ENCODE data around the gene MYRIP. TPM values are rescaled to one million over a fixed set of nuclear protein-coding genes. Genes with fewer than 3 reads are reported as not detected.

The MYRIP gene
- total RNA-seq, 1 experiment from 2014 or later: 19.0 TPM

DNA sequence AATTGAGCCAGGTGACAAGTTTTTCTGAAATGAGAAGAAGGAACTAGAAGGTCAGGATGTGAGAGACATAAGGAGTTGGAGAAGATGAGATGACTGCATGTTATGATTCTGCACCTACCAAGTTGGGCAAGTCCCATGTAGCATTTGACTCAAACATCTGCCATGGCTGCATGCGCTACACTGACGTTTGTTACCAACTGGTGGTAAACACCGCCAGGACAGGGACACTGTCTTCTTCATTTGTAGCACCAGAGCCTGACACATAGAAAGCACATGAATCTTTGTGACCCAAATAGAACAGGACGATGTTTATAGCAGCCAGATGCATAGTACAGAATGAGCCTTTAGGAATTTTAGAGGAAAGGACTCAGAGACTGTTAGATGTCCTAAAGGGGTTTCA is 236.7 kb downstream of the MYRIP start:
- Histone ChIP-seq H3K27me3 (ENCODE audit: low read length) (no peaks in the 10 kb centered on the region), H3K79me2 (ENCODE audit: low read length) (peaks cover 3% of the 10 kb centered on the region), H3K4me2 (ENCODE audit: low read depth, low read length, poor library complexity, severe bottlenecking) (no peak overlapping the region), H3K4me3 (ENCODE audit: low read length) (no peak overlapping the region), H3K4me1 (ENCODE audit: low read length) (peaks cover 13% of the 10 kb centered on the region), H4K20me1 (ENCODE audit: insufficient read depth, low read depth, low read length) (no peaks in the 10 kb centered on the region), H3K27ac (ENCODE audit: low read length) (no peak overlapping the region), H3K9me2 (replicated peaks; ENCODE audit: insufficient read depth, low read length) (no peaks in the 10 kb centered on the region), H3K9ac (ENCODE audit: low read length) (no peak overlapping the region), H3K36me3 (ENCODE audit: insufficient read depth, low read length) (peaks cover 39% of the 10 kb centered on the region), H3K9me3 (ENCODE audit: low read length) (no peaks in the 10 kb centered on the region; the same call in 1 of the 2 replicates), H2AFZ (ENCODE audit: low read length) (no peak overlapping the region)
- DNase-seq: no peak

DNA sequence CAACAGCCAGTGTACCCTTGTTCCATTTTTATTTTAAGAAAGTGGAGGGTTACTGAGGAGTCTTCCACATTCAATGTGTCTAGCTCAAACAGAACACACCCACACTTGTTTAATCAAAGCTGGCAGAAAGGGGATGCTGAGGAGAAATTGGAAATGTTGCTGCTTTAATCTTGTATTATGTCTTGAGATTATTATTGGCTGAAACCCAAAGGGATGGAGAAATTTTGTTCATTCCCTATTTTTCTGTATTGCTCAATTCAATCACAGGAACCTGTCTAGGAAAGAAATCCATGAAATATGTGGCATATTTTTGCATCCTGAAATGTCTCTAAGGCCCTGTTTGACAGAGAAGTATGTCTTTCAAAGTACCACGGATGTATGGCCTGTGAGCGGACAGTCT is 238.0 kb downstream of the MYRIP start:
- H3K27me3 ChIP-seq (ENCODE audit: low read length): no peaks in the 10 kb centered on the region
- H4K20me1 ChIP-seq (ENCODE audit: insufficient read depth, low read depth, low read length): no peaks in the 10 kb centered on the region
- no peak for DNase-seq
- H3K27ac ChIP-seq (ENCODE audit: low read length): no peak overlapping the region
- no peak overlapping the region for H3K9ac ChIP-seq (ENCODE audit: low read length)
- no peak overlapping the region for H2AFZ ChIP-seq (ENCODE audit: low read length)
- H3K36me3 ChIP-seq (ENCODE audit: insufficient read depth, low read length): peaks cover 39% of the 10 kb centered on the region
- H3K79me2 ChIP-seq (ENCODE audit: low read length): peaks cover 7% of the 10 kb centered on the region
- H3K4me2 ChIP-seq (ENCODE audit: low read depth, low read length, poor library complexity, severe bottlenecking): no peak overlapping the region
- H3K9me3 ChIP-seq (ENCODE audit: low read length): no peaks in the 10 kb centered on the region; the same call in 1 of the 2 replicates
- peaks cover 10% of the 10 kb centered on the region for H3K4me1 ChIP-seq (ENCODE audit: low read length)
- no peak overlapping the region for H3K4me3 ChIP-seq (ENCODE audit: low read length)
- H3K9me2 ChIP-seq (replicated peaks; ENCODE audit: insufficient read depth, low read length): no peaks in the 10 kb centered on the region

DNA sequence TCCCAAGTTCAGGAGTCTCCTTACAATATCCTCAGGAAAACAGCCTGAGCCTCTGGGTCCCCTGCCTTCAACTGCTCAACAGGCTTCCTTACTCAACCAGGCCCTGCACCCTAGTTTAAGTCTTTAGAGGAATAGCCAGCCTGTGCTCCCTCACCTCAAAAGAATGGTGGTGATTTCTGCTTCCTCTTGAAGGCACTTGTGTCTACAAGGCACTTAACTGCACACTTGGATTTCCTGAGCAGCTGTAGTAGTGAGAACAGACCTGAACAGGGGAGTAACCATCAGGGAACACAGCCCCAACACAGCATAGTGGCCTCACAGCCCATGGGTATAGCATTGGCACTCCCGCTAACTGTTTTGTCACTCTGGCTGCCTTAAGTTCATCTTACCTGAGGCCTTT is 244.3 kb downstream of the MYRIP start:
- no peak for DNase-seq
- Histone ChIP-seq H3K79me2 (ENCODE audit: low read length) (peaks cover 28% of the 10 kb centered on the region), H2AFZ (ENCODE audit: low read length) (no peak overlapping the region), H3K9me2 (replicated peaks; ENCODE audit: insufficient read depth, low read length) (no peaks in the 10 kb centered on the region), H3K9me3 (ENCODE audit: low read length) (no peaks in the 10 kb centered on the region; the same call in 1 of the 2 replicates), H3K4me2 (ENCODE audit: low read depth, low read length, poor library complexity, severe bottlenecking) (no peak overlapping the region), H3K36me3 (ENCODE audit: insufficient read depth, low read length) (peaks cover 11% of the 10 kb centered on the region; the same call in 1 of the 2 replicates), H3K27me3 (ENCODE audit: low read length) (no peaks in the 10 kb centered on the region), H3K27ac (ENCODE audit: low read length) (no peak overlapping the region), H3K9ac (ENCODE audit: low read length) (no peak overlapping the region), H3K4me1 (ENCODE audit: low read length) (no peaks in the 10 kb centered on the region), H3K4me3 (ENCODE audit: low read length) (no peak overlapping the region), H4K20me1 (ENCODE audit: insufficient read depth, low read depth, low read length) (no peaks in the 10 kb centered on the region)

DNA sequence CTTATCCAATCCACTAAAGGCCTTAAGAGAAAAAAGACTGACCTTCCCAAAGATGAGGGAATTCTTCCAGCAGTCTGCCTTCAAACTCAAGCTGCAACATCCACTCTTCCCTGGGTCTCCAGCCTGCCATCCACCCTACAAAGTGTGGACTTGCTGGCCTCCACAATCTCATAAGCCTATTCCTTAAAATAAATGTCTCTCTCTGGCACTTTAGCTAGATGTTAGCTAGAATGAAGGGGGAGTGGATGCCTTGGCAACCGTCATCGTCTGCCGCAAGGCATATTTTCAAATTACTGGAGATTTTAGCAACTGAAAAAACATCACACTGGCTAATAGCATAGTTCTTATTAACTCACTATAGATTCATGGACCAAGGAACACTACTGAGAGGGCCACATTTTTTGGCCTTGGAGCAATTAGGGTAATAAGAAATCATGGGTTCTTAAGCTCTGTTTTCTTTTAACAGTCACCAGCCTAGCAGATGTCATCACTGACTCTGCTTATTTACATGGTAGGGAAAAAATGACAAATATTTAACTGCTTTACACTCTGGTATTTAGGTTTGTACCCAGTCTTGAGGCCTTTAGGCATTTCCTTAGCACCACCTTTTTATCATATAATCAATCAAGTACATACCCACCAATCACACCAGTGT is 245.3 kb downstream of the MYRIP start:
- no peak overlapping the region for H3K4me2 ChIP-seq (ENCODE audit: low read depth, low read length, poor library complexity, severe bottlenecking)
- H3K9ac ChIP-seq (ENCODE audit: low read length): no peak overlapping the region
- H2AFZ ChIP-seq (ENCODE audit: low read length): no peak overlapping the region
- H3K4me3 ChIP-seq (ENCODE audit: low read length): no peak overlapping the region
- H3K4me1 ChIP-seq (ENCODE audit: low read length): no peaks in the 10 kb centered on the region
- H3K79me2 ChIP-seq (ENCODE audit: low read length): peaks cover 31% of the 10 kb centered on the region
- no peak for DNase-seq
- no peaks in the 10 kb centered on the region for H3K9me2 ChIP-seq (replicated peaks; ENCODE audit: insufficient read depth, low read length)
- H3K9me3 ChIP-seq (ENCODE audit: low read length): no peaks in the 10 kb centered on the region; the same call in 1 of the 2 replicates
- no peak overlapping the region for H3K27ac ChIP-seq (ENCODE audit: low read length)
- no peaks in the 10 kb centered on the region for H4K20me1 ChIP-seq (ENCODE audit: insufficient read depth, low read depth, low read length)
- H3K27me3 ChIP-seq (ENCODE audit: low read length): no peaks in the 10 kb centered on the region
- peaks cover 2% of the 10 kb centered on the region; the same call in 1 of the 2 replicates for H3K36me3 ChIP-seq (ENCODE audit: insufficient read depth, low read length)

DNA sequence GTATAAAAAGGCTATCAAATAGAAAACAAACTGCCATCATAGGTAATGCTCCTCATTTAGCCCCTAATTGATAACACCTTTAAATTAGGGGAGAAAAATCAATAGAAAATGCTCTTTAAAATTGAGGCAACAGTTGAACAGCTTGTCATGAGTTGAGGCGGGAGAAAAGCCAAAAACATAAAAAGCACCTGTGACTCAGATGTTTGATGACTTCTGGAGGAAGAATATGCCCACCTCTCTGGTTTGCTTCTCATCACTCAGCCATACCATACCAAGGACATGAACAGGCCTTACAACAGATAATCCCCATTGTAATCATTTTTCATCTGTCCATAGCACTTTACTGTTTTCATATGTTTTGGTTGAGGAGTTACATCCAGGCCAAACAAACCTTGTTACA is 246.0 kb downstream of the MYRIP start:
- no peak overlapping the region for H3K4me2 ChIP-seq (ENCODE audit: low read depth, low read length, poor library complexity, severe bottlenecking)
- no peaks in the 10 kb centered on the region for H3K4me1 ChIP-seq (ENCODE audit: low read length)
- no peaks in the 10 kb centered on the region for H4K20me1 ChIP-seq (ENCODE audit: insufficient read depth, low read depth, low read length)
- H3K27ac ChIP-seq (ENCODE audit: low read length): no peak overlapping the region
- no peak overlapping the region for H3K9ac ChIP-seq (ENCODE audit: low read length)
- H3K4me3 ChIP-seq (ENCODE audit: low read length): no peak overlapping the region
- no peak for DNase-seq
- H3K9me2 ChIP-seq (replicated peaks; ENCODE audit: insufficient read depth, low read length): no peaks in the 10 kb centered on the region
- no peak overlapping the region for H2AFZ ChIP-seq (ENCODE audit: low read length)
- no peaks in the 10 kb centered on the region for H3K27me3 ChIP-seq (ENCODE audit: low read length)
- H3K36me3 ChIP-seq (ENCODE audit: insufficient read depth, low read length): no peaks in the 10 kb centered on the region
- no peaks in the 10 kb centered on the region; the same call in 1 of the 2 replicates for H3K9me3 ChIP-seq (ENCODE audit: low read length)
- H3K79me2 ChIP-seq (ENCODE audit: low read length): peaks cover 38% of the 10 kb centered on the region

DNA sequence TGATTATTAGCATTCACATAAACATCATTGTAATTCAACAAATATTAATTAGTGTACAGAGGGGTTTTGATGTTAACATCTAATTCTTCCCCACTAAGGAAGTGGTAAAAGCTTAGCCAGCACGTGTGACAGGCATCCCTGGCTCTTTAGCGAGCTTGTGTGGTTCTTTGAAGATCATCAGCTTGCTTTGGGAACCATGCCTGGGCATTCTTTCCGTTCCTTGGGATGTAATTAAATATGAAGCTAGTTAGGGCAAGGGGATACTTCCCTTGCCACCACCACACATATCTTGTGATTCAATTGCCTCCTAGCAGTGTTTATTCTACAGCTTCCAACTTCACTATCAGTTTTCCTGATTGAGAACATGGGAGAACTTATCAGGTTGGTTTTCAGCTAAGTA is 246.5 kb downstream of the MYRIP start:
- Histone ChIP-seq H3K4me1 (ENCODE audit: low read length) (no peaks in the 10 kb centered on the region), H3K27me3 (ENCODE audit: low read length) (no peaks in the 10 kb centered on the region), H3K9ac (ENCODE audit: low read length) (no peak overlapping the region), H3K9me2 (replicated peaks; ENCODE audit: insufficient read depth, low read length) (no peaks in the 10 kb centered on the region), H2AFZ (ENCODE audit: low read length) (no peak overlapping the region), H3K79me2 (ENCODE audit: low read length) (peaks cover 43% of the 10 kb centered on the region), H3K4me3 (ENCODE audit: low read length) (no peak overlapping the region), H3K36me3 (ENCODE audit: insufficient read depth, low read length) (no peaks in the 10 kb centered on the region), H4K20me1 (ENCODE audit: insufficient read depth, low read depth, low read length) (no peaks in the 10 kb centered on the region), H3K9me3 (ENCODE audit: low read length) (no peaks in the 10 kb centered on the region), H3K27ac (ENCODE audit: low read length) (no peak overlapping the region), H3K4me2 (ENCODE audit: low read depth, low read length, poor library complexity, severe bottlenecking) (no peak overlapping the region)
- no peak for DNase-seq

DNA sequence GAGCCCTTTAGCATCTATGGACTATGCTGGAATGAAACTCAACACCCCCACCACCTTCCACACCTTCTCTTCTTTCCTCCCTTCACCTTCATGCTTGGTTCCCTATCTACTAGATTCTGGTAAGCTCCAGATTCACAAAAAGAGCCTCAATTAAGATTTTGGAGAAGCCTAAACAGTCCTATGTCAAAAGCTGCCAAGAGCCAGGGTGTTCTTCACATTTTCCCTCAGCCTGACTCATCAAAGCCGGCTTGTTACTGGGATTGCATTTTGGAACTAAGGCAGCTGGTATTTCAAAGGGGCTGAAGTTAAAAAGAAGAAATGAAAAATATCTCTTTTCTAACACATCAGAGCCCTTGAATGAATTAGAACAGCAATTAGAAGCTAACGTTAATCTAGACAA is 247.7 kb downstream of the MYRIP start:
- Histone ChIP-seq H3K27ac (ENCODE audit: low read length) (no peak overlapping the region), H2AFZ (ENCODE audit: low read length) (no peak overlapping the region), H3K27me3 (ENCODE audit: low read length) (no peaks in the 10 kb centered on the region), H3K4me2 (ENCODE audit: low read depth, low read length, poor library complexity, severe bottlenecking) (no peak overlapping the region), H3K4me1 (ENCODE audit: low read length) (no peaks in the 10 kb centered on the region), H3K9ac (ENCODE audit: low read length) (no peak overlapping the region), H3K36me3 (ENCODE audit: insufficient read depth, low read length) (no peaks in the 10 kb centered on the region), H4K20me1 (ENCODE audit: insufficient read depth, low read depth, low read length) (no peaks in the 10 kb centered on the region), H3K9me2 (replicated peaks; ENCODE audit: insufficient read depth, low read length) (no peaks in the 10 kb centered on the region), H3K4me3 (ENCODE audit: low read length) (no peak overlapping the region), H3K79me2 (ENCODE audit: low read length) (peaks cover 53% of the 10 kb centered on the region), H3K9me3 (ENCODE audit: low read length) (no peaks in the 10 kb centered on the region)
- DNase-seq: no peak

DNA sequence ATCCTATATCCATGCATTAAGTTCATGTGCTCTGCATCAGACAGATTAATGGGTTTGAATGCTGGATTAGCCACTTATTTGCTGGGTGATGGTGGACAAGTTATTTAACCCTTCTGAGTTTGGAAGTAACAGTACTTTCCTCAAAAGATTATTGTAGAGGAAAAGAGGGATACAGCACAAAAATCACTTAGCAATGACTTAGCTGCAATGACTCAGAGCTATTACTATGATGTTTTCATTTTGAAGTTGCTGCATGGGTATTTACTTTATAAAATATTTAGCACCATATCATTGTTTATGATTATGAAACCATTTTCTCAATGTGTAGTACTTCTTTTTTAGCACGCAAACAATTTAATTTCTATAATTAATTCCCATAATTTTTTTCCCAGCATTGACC is 248.4 kb downstream of the MYRIP start:
- Histone ChIP-seq H2AFZ (ENCODE audit: low read length) (no peak overlapping the region), H3K4me2 (ENCODE audit: low read depth, low read length, poor library complexity, severe bottlenecking) (no peak overlapping the region), H3K9me3 (ENCODE audit: low read length) (no peaks in the 10 kb centered on the region), H3K9ac (ENCODE audit: low read length) (no peak overlapping the region), H3K9me2 (replicated peaks; ENCODE audit: insufficient read depth, low read length) (no peaks in the 10 kb centered on the region), H3K4me3 (ENCODE audit: low read length) (no peak overlapping the region), H3K27me3 (ENCODE audit: low read length) (no peaks in the 10 kb centered on the region), H3K79me2 (ENCODE audit: low read length) (peaks cover 56% of the 10 kb centered on the region), H4K20me1 (ENCODE audit: insufficient read depth, low read depth, low read length) (no peaks in the 10 kb centered on the region), H3K36me3 (ENCODE audit: insufficient read depth, low read length) (no peaks in the 10 kb centered on the region), H3K4me1 (ENCODE audit: low read length) (no peaks in the 10 kb centered on the region), H3K27ac (ENCODE audit: low read length) (no peak overlapping the region)
- DNase-seq: no peak

Measured in Karpas-422 (cell line).